Neural cell (in vitro differentiated cells): Measurements from ENCODE around the gene ALDOC. TPM values are rescaled to one million over a fixed set of nuclear protein-coding genes. Genes with fewer than 3 reads are reported as not detected.

Source experiments
- H2AFZ ChIP-seq: fragments of 200-600, 300-800 bp; sonication (generic), shearing (Covaris generic); 2 replicates; pipeline ENCODE4 v1.6.0; 2014; ENCODE audit warnings: low read depth, mild to moderate bottlenecking, antibody characterized with exemption, low read length, moderate library complexity
- H3F3A ChIP-seq: fragments of 200-600 bp; shearing (Covaris generic); 2 replicates; pipeline ENCODE4 v1.6.1; 2016; ENCODE audit warnings: mild to moderate bottlenecking, moderate library complexity, mixed read lengths, antibody characterized with exemption, low read length; ENCODE audit not compliant: insufficient read depth, poor library complexity, severe bottlenecking
- H3K27ac ChIP-seq: fragments of 200-600, 300-800 bp; sonication (generic), shearing (Covaris generic); 2 replicates; pipeline ENCODE4 v1.5.1; 2014; ENCODE audit warnings: mild to moderate bottlenecking, low read length, moderate library complexity
- H3K27me3 ChIP-seq: fragments of 300-800, 200-600 bp; sonication (generic), shearing (Covaris generic); 2 replicates; pipeline ENCODE4 v1.6.0; 2014; ENCODE audit warnings: mild to moderate bottlenecking, low read depth, low read length, moderate library complexity; ENCODE audit not compliant: insufficient read depth
- H3K36me3 ChIP-seq: fragments of 300-800, 200-600 bp; sonication (generic), shearing (Covaris generic); 2 replicates; pipeline ENCODE4 v1.5.1; 2014; ENCODE audit warnings: mild to moderate bottlenecking, antibody characterized with exemption, low read length, moderate library complexity; ENCODE audit not compliant: insufficient read depth
- H3K4me2 ChIP-seq: fragments of 300-800, 200-600 bp; sonication (generic), shearing (Covaris generic); 2 replicates; pipeline ENCODE4 v1.6.0; 2014; ENCODE audit warnings: mild to moderate bottlenecking, low read length
- H3K4me3 ChIP-seq: fragments of 300-800, 200-600 bp; sonication (generic), shearing (Covaris generic); 2 replicates; pipeline ENCODE4 v1.5.1; 2014; ENCODE audit warnings: mild to moderate bottlenecking, low read length, moderate library complexity
- H3K79me2 ChIP-seq: fragments of 200-600 bp; shearing (Covaris generic); replicated peaks from 2 replicates; pipeline ENCODE4 v1.6.0; 2014; ENCODE audit warnings: mild to moderate bottlenecking, low read length, moderate library complexity; ENCODE audit not compliant: insufficient read depth
- H3K9ac ChIP-seq: fragments of 300-800, 200-600 bp; sonication (generic), shearing (Covaris generic); 2 replicates; pipeline ENCODE4 v1.6.1; 2016; ENCODE audit warnings: mild to moderate bottlenecking, low read length, mixed read lengths
- H3K9me2 ChIP-seq: fragments of 200-600 bp; shearing (Covaris generic); 2 replicates; pipeline ENCODE4 v1.6.1; 2016; ENCODE audit warnings: mild to moderate bottlenecking, low read length, mixed read lengths; ENCODE audit not compliant: insufficient read depth
- H3K9me3 ChIP-seq: fragments of 200-600, 300-800 bp; sonication (generic), shearing (Covaris generic); 2 replicates; pipeline ENCODE4 v1.6.1; 2016; ENCODE audit warnings: mild to moderate bottlenecking, mixed run types, low read length, moderate library complexity, mixed read lengths
- H4K20me1 ChIP-seq: fragments of 200-600 bp; shearing (Covaris generic); 2 replicates; pipeline ENCODE4 v1.6.1; 2016; ENCODE audit warnings: mild to moderate bottlenecking, mixed run types; ENCODE audit not compliant: insufficient read depth
- EP300 ChIP-seq: fragments of 450-650 bp; conservative IDR thresholded peaks from 2 replicates; pipeline ENCODE4 v1.6.1; 2014; ENCODE audit warnings: antibody characterized with exemption, mild to moderate bottlenecking, moderate library complexity; ENCODE audit not compliant: poor library complexity, severe bottlenecking
- EZH2 ChIP-seq: fragments of 200-600, 300-800 bp; shearing (Covaris generic), sonication (generic); IDR thresholded peaks from 2 replicates; pipeline ENCODE4 v1.6.1; 2014; ENCODE audit warnings: antibody characterized with exemption, low read length, borderline replicate concordance, mild to moderate bottlenecking; ENCODE audit not compliant: insufficient read depth, poor library complexity, severe bottlenecking
- MXI1 ChIP-seq: fragments of 450-650 bp; conservative IDR thresholded peaks from 2 replicates; pipeline ENCODE4 v1.6.1; 2014; ENCODE audit warnings: antibody characterized with exemption, mild to moderate bottlenecking; ENCODE audit not compliant: poor library complexity, severe bottlenecking
- POLR2AphosphoS5 ChIP-seq: IDR thresholded peaks from 2 replicates; pipeline ENCODE4 v1.6.1; 2012
- RAD21 ChIP-seq: fragments of 450-650 bp; conservative IDR thresholded peaks from 2 replicates; pipeline ENCODE4 v1.6.1; 2014; ENCODE audit warnings: antibody characterized with exemption, mild to moderate bottlenecking, moderate library complexity
- SMC3 ChIP-seq: fragments of 450-650 bp; conservative IDR thresholded peaks from 2 replicates; pipeline ENCODE4 v1.6.1; 2014; ENCODE audit warnings: antibody characterized with exemption, mild to moderate bottlenecking, moderate library complexity; ENCODE audit not compliant: poor library complexity
- TAF1 ChIP-seq: IDR thresholded peaks from 2 replicates; pipeline ENCODE4 v1.6.1; 2012; ENCODE audit warnings: low read depth
- polyA plus RNA-seq: library from polyadenylated mRNA; depleted of rRNA; stranded (reverse); fragments of >200 nt; gene quantifications from 2 replicates; pipeline ENCODE4 v1.2.3, GENCODE V29; 2014
- TF ChIP-seq, protein P1 (sequence below): IDR thresholded peaks from 2 replicates; pipeline ENCODE4 v1.6.1; 2012; ENCODE audit warnings: borderline replicate concordance
- TF ChIP-seq, protein P2 (sequence below): fragments of 450-650 bp; IDR thresholded peaks from 2 replicates; pipeline ENCODE4 v1.5.1; 2014; ENCODE audit warnings: antibody characterized with exemption, mild to moderate bottlenecking, moderate library complexity; ENCODE audit not compliant: poor library complexity, severe bottlenecking

ALDOC gene
- polyA plus RNA-seq, 1 donor from 2014 or later = 4.0 TPM

DNA sequence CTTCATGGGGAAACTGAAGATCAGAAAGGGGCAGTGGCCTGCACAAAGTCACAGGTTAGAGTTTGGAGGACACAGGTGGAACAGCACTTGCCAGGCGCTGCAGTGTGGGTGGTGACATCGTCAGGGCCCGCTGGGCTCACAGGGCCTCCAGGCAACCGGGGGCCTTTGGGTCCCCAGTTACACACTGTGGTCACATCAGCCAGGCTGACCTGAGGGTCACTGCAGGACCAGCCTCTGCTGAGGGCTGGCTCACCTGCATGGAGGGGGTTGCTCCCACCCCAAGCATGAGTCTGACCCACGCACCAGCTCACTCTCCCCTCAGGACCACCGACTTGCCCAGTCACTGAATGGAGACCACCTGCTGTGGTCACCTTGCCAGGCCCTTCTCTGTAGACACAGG lies 53.5 kb downstream of the ALDOC start:
- H3K9me3 ChIP-seq = no peaks in the 10 kb centered on the region
- H4K20me1 ChIP-seq = no peaks in the 10 kb centered on the region
- H3K79me2 ChIP-seq = no peaks in the 10 kb centered on the region
- no peaks in the 10 kb centered on the region for H3F3A ChIP-seq
- TF ChIP-seq RAD21 = no peak
- TF ChIP-seq, protein P1, sequence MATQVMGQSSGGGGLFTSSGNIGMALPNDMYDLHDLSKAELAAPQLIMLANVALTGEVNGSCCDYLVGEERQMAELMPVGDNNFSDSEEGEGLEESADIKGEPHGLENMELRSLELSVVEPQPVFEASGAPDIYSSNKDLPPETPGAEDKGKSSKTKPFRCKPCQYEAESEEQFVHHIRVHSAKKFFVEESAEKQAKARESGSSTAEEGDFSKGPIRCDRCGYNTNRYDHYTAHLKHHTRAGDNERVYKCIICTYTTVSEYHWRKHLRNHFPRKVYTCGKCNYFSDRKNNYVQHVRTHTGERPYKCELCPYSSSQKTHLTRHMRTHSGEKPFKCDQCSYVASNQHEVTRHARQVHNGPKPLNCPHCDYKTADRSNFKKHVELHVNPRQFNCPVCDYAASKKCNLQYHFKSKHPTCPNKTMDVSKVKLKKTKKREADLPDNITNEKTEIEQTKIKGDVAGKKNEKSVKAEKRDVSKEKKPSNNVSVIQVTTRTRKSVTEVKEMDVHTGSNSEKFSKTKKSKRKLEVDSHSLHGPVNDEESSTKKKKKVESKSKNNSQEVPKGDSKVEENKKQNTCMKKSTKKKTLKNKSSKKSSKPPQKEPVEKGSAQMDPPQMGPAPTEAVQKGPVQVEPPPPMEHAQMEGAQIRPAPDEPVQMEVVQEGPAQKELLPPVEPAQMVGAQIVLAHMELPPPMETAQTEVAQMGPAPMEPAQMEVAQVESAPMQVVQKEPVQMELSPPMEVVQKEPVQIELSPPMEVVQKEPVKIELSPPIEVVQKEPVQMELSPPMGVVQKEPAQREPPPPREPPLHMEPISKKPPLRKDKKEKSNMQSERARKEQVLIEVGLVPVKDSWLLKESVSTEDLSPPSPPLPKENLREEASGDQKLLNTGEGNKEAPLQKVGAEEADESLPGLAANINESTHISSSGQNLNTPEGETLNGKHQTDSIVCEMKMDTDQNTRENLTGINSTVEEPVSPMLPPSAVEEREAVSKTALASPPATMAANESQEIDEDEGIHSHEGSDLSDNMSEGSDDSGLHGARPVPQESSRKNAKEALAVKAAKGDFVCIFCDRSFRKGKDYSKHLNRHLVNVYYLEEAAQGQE = no peak
- no peak for TF ChIP-seq EP300
- TF ChIP-seq SMC3 = no peak
- TF ChIP-seq TAF1 = no peak
- no peak for TF ChIP-seq POLR2AphosphoS5
- no peak for TF ChIP-seq EZH2
- no peak for TF ChIP-seq MXI1
- TF ChIP-seq, protein P2, sequence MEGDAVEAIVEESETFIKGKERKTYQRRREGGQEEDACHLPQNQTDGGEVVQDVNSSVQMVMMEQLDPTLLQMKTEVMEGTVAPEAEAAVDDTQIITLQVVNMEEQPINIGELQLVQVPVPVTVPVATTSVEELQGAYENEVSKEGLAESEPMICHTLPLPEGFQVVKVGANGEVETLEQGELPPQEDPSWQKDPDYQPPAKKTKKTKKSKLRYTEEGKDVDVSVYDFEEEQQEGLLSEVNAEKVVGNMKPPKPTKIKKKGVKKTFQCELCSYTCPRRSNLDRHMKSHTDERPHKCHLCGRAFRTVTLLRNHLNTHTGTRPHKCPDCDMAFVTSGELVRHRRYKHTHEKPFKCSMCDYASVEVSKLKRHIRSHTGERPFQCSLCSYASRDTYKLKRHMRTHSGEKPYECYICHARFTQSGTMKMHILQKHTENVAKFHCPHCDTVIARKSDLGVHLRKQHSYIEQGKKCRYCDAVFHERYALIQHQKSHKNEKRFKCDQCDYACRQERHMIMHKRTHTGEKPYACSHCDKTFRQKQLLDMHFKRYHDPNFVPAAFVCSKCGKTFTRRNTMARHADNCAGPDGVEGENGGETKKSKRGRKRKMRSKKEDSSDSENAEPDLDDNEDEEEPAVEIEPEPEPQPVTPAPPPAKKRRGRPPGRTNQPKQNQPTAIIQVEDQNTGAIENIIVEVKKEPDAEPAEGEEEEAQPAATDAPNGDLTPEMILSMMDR = no peak
- no peaks in the 10 kb centered on the region for H3K36me3 ChIP-seq
- no peak overlapping the region for H3K4me2 ChIP-seq
- H3K9ac ChIP-seq = no peak overlapping the region
- no peak overlapping the region for H2AFZ ChIP-seq
- no peak overlapping the region for H3K4me3 ChIP-seq
- no peaks in the 10 kb centered on the region for H3K27me3 ChIP-seq
- no peak overlapping the region for H3K27ac ChIP-seq
- H3K9me2 ChIP-seq = no peaks in the 10 kb centered on the region

Other genes starting within 250 kb of the ALDOC start
- 194 and 213 TPM in 2 replicates for gene IFT20, start 241.4 kb downstream of the ALDOC start, polyA plus RNA-seq
- 40.4 and 40.8 TPM in 2 replicates for gene TNFAIP1, start 241.1 kb downstream of the ALDOC start, polyA plus RNA-seq
- gene POLDIP2, start 219.4 kb downstream of the ALDOC start, polyA plus RNA-seq = 75.4 and 84.0 TPM in 2 replicates
- gene SEBOX, start 211.7 kb downstream of the ALDOC start, polyA plus RNA-seq = not detected in 2 replicates
- 1.2 and 1.5 TPM in 2 replicates for gene VTN, start 206.6 kb downstream of the ALDOC start, polyA plus RNA-seq
- 21.6 and 23.9 TPM in 2 replicates for gene SARM1, start 205.2 kb downstream of the ALDOC start, polyA plus RNA-seq
- gene SLC46A1, start 170.7 kb downstream of the ALDOC start, polyA plus RNA-seq = 12.3 and 15.3 TPM in 2 replicates
- not detected in 2 replicates for gene SLC13A2, start 103.3 kb downstream of the ALDOC start, polyA plus RNA-seq
- not detected in 2 replicates for gene FOXN1, start 70.5 kb downstream of the ALDOC start, polyA plus RNA-seq
- gene UNC119, start 24.3 kb downstream of the ALDOC start, polyA plus RNA-seq = 218 and 231 TPM in 2 replicates
- gene PIGS, start 5.4 kb downstream of the ALDOC start, polyA plus RNA-seq = 37.6 and 58.5 TPM in 2 replicates
- gene SPAG5, start 22.1 kb upstream of the ALDOC start, polyA plus RNA-seq = 19.9 and 21.2 TPM in 2 replicates
- gene RSKR, start 37.3 kb upstream of the ALDOC start, polyA plus RNA-seq = 45.7 and 47.5 TPM in 2 replicates
- 52.1 and 54.4 TPM in 2 replicates for gene BLTP2, start 68.3 kb upstream of the ALDOC start, polyA plus RNA-seq
- 113 and 129 TPM in 2 replicates for gene SDF2, start 85.0 kb upstream of the ALDOC start, polyA plus RNA-seq
- 19.0 and 20.4 TPM in 2 replicates for gene SUPT6H, start 85.3 kb upstream of the ALDOC start, polyA plus RNA-seq
- gene PROCA1, start 135.0 kb upstream of the ALDOC start, polyA plus RNA-seq = 18.8 and 20.7 TPM in 2 replicates
- gene RAB34, start 141.0 kb upstream of the ALDOC start, polyA plus RNA-seq = 3.4 and 9.3 TPM in 2 replicates
- 292 and 297 TPM in 2 replicates for gene RPL23A, start 143.1 kb upstream of the ALDOC start, polyA plus RNA-seq
- gene TLCD1, start 149.3 kb upstream of the ALDOC start, polyA plus RNA-seq = not detected in 2 replicates
- gene NEK8, start 151.9 kb upstream of the ALDOC start, polyA plus RNA-seq = 1.5 and 2.0 TPM in 2 replicates
- gene TRAF4, start 167.1 kb upstream of the ALDOC start, polyA plus RNA-seq = 139 and 146 TPM in 2 replicates